ENCODE results near the gene AP1G1.
A peak's percentile ranks its signal among the peaks of the same experiment; 100 is the strongest.

AP1G1 gene

GRCh38 chr16:71734511-71734910 lies 74.1 kb downstream of the AP1G1 start:
- Histone ChIP-seq H3K4me3 (ENCODE audit: low read depth in 1 of 2, low read length in 2 of 2) (no peak overlapping the region), H3K27me3 (ENCODE audit: control insufficient read depth in 1 of 2, insufficient read depth in 2 of 2, low read length in 2 of 2) (no peaks in the 10 kb centered on the region), H3K27ac (ENCODE audit: low read depth, low read length) (no peak overlapping the region), H3K36me3 (ENCODE audit: control insufficient read depth in 1 of 2, insufficient read depth in 2 of 2, low read length in 2 of 2) (peaks cover 31 to 78% of the 10 kb centered on the region in 2 donors), H3K9me3 (ENCODE audit: control insufficient read depth in 1 of 2, low read length in 2 of 2) (no peaks in the 10 kb centered on the region), H3K9ac (ENCODE audit: low read depth in 1 of 2, low read length in 2 of 2) (no peak overlapping the region), H3K4me1 (ENCODE audit: control insufficient read depth in 1 of 2, insufficient read depth in 2 of 2, low read length in 2 of 2) (peaks cover 3 to 11% of the 10 kb centered on the region in 2 donors)

- Histone ChIP-seq H3K9me3 (ENCODE audit: control insufficient read depth in 1 of 2, low read length in 2 of 2) (no peaks in the 10 kb centered on the region), H3K4me3 (ENCODE audit: low read depth in 1 of 2, low read length in 2 of 2) (no peak overlapping the region), H3K9ac (ENCODE audit: low read depth in 1 of 2, low read length in 2 of 2) (no peak overlapping the region), H3K27me3 (ENCODE audit: control insufficient read depth in 1 of 2, insufficient read depth in 2 of 2, low read length in 2 of 2) (no peaks in the 10 kb centered on the region), H3K4me1 (ENCODE audit: control insufficient read depth in 1 of 2, insufficient read depth in 2 of 2, low read length in 2 of 2) (peaks cover 6% of the 10 kb centered on the region in 2 donors), H3K36me3 (ENCODE audit: control insufficient read depth in 1 of 2, insufficient read depth in 2 of 2, low read length in 2 of 2) (peaks cover 20 to 63% of the 10 kb centered on the region in 2 donors), H3K27ac (ENCODE audit: low read depth, low read length) (no peak overlapping the region)
Observed at GRCh38 chr16:71732587-71732986, 76.0 kb downstream of the AP1G1 start.

GRCh38 chr16:71727551-71728324 lies 80.9 kb downstream of the AP1G1 start:
- Histone ChIP-seq H3K27ac (ENCODE audit: low read depth, low read length) (no peak overlapping the region), H3K4me3 (ENCODE audit: low read depth in 1 of 2, low read length in 2 of 2) (no peak overlapping the region), H3K9ac (ENCODE audit: low read depth in 1 of 2, low read length in 2 of 2) (no peak overlapping the region), H3K27me3 (ENCODE audit: control insufficient read depth in 1 of 2, insufficient read depth in 2 of 2, low read length in 2 of 2) (no peaks in the 10 kb centered on the region), H3K36me3 (ENCODE audit: control insufficient read depth in 1 of 2, insufficient read depth in 2 of 2, low read length in 2 of 2) (peaks cover 10 to 28% of the 10 kb centered on the region in 2 donors), H3K4me1 (ENCODE audit: control insufficient read depth in 1 of 2, insufficient read depth in 2 of 2, low read length in 2 of 2) (peaks cover 27 to 28% of the 10 kb centered on the region in 2 donors), H3K9me3 (ENCODE audit: control insufficient read depth in 1 of 2, low read length in 2 of 2) (no peaks in the 10 kb centered on the region)

GRCh38 chr16:71726476-71727315 lies 81.9 kb downstream of the AP1G1 start:
- H3K27ac ChIP-seq (ENCODE audit: low read depth, low read length) = no peak overlapping the region

GRCh38 chr16:71724320-71724751 lies 84.3 kb downstream of the AP1G1 start, which contains the start of gene PHLPP2:
Gene PHLPP2 (minus strand): TSS chr16:71724701. CDS start chr16:71714795, 9,906 bp downstream.
- Histone ChIP-seq H3K36me3 (ENCODE audit: control insufficient read depth in 1 of 2, insufficient read depth in 2 of 2, low read length in 2 of 2) (no peaks in the 10 kb centered on the region), H3K4me3 (ENCODE audit: low read depth in 1 of 2, low read length in 2 of 2) (peak within 1 kb of the TSS; percentile 80 to 86), H3K4me1 (ENCODE audit: control insufficient read depth in 1 of 2, insufficient read depth in 2 of 2, low read length in 2 of 2) (peaks cover 27 to 32% of the 10 kb centered on the region in 2 donors), H3K27me3 (ENCODE audit: control insufficient read depth in 1 of 2, insufficient read depth in 2 of 2, low read length in 2 of 2) (no peaks in the 10 kb centered on the region), H3K9me3 (ENCODE audit: control insufficient read depth in 1 of 2, low read length in 2 of 2) (no peaks in the 10 kb centered on the region), H3K9ac (ENCODE audit: low read depth in 1 of 2, low read length in 2 of 2) (peak within 1 kb of the TSS; percentile 42 to 64), H3K27ac (ENCODE audit: low read depth, low read length) (peak within 1 kb of the TSS; percentile 75)

More at GRCh38 chr16:71726476-71727315, 81.9 kb downstream of the AP1G1 start:
- Histone ChIP-seq H3K9me3 (ENCODE audit: control insufficient read depth in 1 of 2, low read length in 2 of 2) (no peaks in the 10 kb centered on the region), H3K4me3 (ENCODE audit: low read depth in 1 of 2, low read length in 2 of 2) (no peak overlapping the region), H3K9ac (ENCODE audit: low read depth in 1 of 2, low read length in 2 of 2) (no peak overlapping the region), H3K36me3 (ENCODE audit: control insufficient read depth in 1 of 2, insufficient read depth in 2 of 2, low read length in 2 of 2) (peaks cover 3 to 17% of the 10 kb centered on the region in 2 donors), H3K4me1 (ENCODE audit: control insufficient read depth in 1 of 2, insufficient read depth in 2 of 2, low read length in 2 of 2) (peaks cover 27 to 32% of the 10 kb centered on the region in 2 donors), H3K27me3 (ENCODE audit: control insufficient read depth in 1 of 2, insufficient read depth in 2 of 2, low read length in 2 of 2) (no peaks in the 10 kb centered on the region)

- Histone ChIP-seq H3K9ac (ENCODE audit: low read depth in 1 of 2, low read length in 2 of 2) (peak overlapping the region; percentile 42 to 64), H3K9me3 (ENCODE audit: control insufficient read depth in 1 of 2, low read length in 2 of 2) (no peaks in the 10 kb centered on the region), H3K4me1 (ENCODE audit: control insufficient read depth in 1 of 2, insufficient read depth in 2 of 2, low read length in 2 of 2) (peaks cover 27 to 32% of the 10 kb centered on the region in 2 donors), H3K27ac (ENCODE audit: low read depth, low read length) (peak overlapping the region; percentile 75), H3K4me3 (ENCODE audit: low read depth in 1 of 2, low read length in 2 of 2) (peak overlapping the region; percentile 80 to 86), H3K36me3 (ENCODE audit: control insufficient read depth in 1 of 2, insufficient read depth in 2 of 2, low read length in 2 of 2) (no peaks in the 10 kb centered on the region), H3K27me3 (ENCODE audit: control insufficient read depth in 1 of 2, insufficient read depth in 2 of 2, low read length in 2 of 2) (no peaks in the 10 kb centered on the region)
Observed at GRCh38 chr16:71723537-71724319, 84.9 kb downstream of the AP1G1 start.

GRCh38 chr16:71722801-71723536 lies 85.7 kb downstream of the AP1G1 start:
- peak overlapping the region; percentile 75 for H3K27ac ChIP-seq (ENCODE audit: low read depth, low read length)
- H3K9me3 ChIP-seq (ENCODE audit: control insufficient read depth in 1 of 2, low read length in 2 of 2) = no peaks in the 10 kb centered on the region
- H3K4me1 ChIP-seq (ENCODE audit: control insufficient read depth in 1 of 2, insufficient read depth in 2 of 2, low read length in 2 of 2) = peaks cover 24 to 30% of the 10 kb centered on the region in 2 donors

GRCh38 chr16:71721066-71721740 lies 87.4 kb downstream of the AP1G1 start:
- H3K9me3 ChIP-seq (ENCODE audit: control insufficient read depth in 1 of 2, low read length in 2 of 2) = no peaks in the 10 kb centered on the region
- peaks cover 8 to 12% of the 10 kb centered on the region in 2 donors for H3K4me1 ChIP-seq (ENCODE audit: control insufficient read depth in 1 of 2, insufficient read depth in 2 of 2, low read length in 2 of 2)
- H3K27ac ChIP-seq (ENCODE audit: low read depth, low read length) = no peak overlapping the region
- no peaks in the 10 kb centered on the region for H3K36me3 ChIP-seq (ENCODE audit: control insufficient read depth in 1 of 2, insufficient read depth in 2 of 2, low read length in 2 of 2)
- H3K4me3 ChIP-seq (ENCODE audit: low read depth in 1 of 2, low read length in 2 of 2) = no peak overlapping the region
- no peaks in the 10 kb centered on the region for H3K27me3 ChIP-seq (ENCODE audit: control insufficient read depth in 1 of 2, insufficient read depth in 2 of 2, low read length in 2 of 2)
- H3K9ac ChIP-seq (ENCODE audit: low read depth in 1 of 2, low read length in 2 of 2) = no peak overlapping the region

More at GRCh38 chr16:71722801-71723536, 85.7 kb downstream of the AP1G1 start:
- peak overlapping the region; percentile 36 to 51 for H3K9ac ChIP-seq (ENCODE audit: low read depth in 1 of 2, low read length in 2 of 2)
- no peaks in the 10 kb centered on the region for H3K36me3 ChIP-seq (ENCODE audit: control insufficient read depth in 1 of 2, insufficient read depth in 2 of 2, low read length in 2 of 2)
- no peaks in the 10 kb centered on the region for H3K27me3 ChIP-seq (ENCODE audit: control insufficient read depth in 1 of 2, insufficient read depth in 2 of 2, low read length in 2 of 2)
- peak overlapping the region; percentile 80 to 86 for H3K4me3 ChIP-seq (ENCODE audit: low read depth in 1 of 2, low read length in 2 of 2)

- H3K27ac ChIP-seq (ENCODE audit: low read depth, low read length) = no peak overlapping the region
- H3K9ac ChIP-seq (ENCODE audit: low read depth in 1 of 2, low read length in 2 of 2) = no peak overlapping the region
- no peaks in the 10 kb centered on the region for H3K9me3 ChIP-seq (ENCODE audit: control insufficient read depth in 1 of 2, low read length in 2 of 2)
- peaks cover 10 to 16% of the 10 kb centered on the region in 2 donors for H3K4me1 ChIP-seq (ENCODE audit: control insufficient read depth in 1 of 2, insufficient read depth in 2 of 2, low read length in 2 of 2)
- H3K36me3 ChIP-seq (ENCODE audit: control insufficient read depth in 1 of 2, insufficient read depth in 2 of 2, low read length in 2 of 2) = no peaks in the 10 kb centered on the region
- no peaks in the 10 kb centered on the region for H3K27me3 ChIP-seq (ENCODE audit: control insufficient read depth in 1 of 2, insufficient read depth in 2 of 2, low read length in 2 of 2)
- no peak overlapping the region for H3K4me3 ChIP-seq (ENCODE audit: low read depth in 1 of 2, low read length in 2 of 2)
Observed at GRCh38 chr16:71712501-71712900, 96.1 kb downstream of the AP1G1 start.
